ENCODE data around the gene PEX11A.

The PEX11A gene

GRCh38 chr15:89641053-89641452 lies 49.5 kb downstream of the PEX11A start:
- TF ChIP-seq CTCF (IDR thresholded peaks at IDR 0.05; ENCODE audit: low read length) (no peak), EZH2 (IDR thresholded peaks at IDR 0.05; ENCODE audit: borderline replicate concordance, low read length) (no peak)
- H3K4me3 ChIP-seq (ENCODE audit: low read depth, low read length, poor library complexity, severe bottlenecking): no peak overlapping the region
- H4K20me1 ChIP-seq (ENCODE audit: insufficient read depth, low read length): no peaks in the 10 kb centered on the region
- H3F3A ChIP-seq (ENCODE audit: insufficient read depth, low read length): no peaks in the 10 kb centered on the region
- H3K36me3 ChIP-seq (ENCODE audit: insufficient read depth, low read length): no peaks in the 10 kb centered on the region
- no peak overlapping the region for H3K4me2 ChIP-seq (ENCODE audit: low read length)
- H2AFZ ChIP-seq (ENCODE audit: low read length): no peak overlapping the region
- H3K79me2 ChIP-seq (ENCODE audit: insufficient read depth, low read length): no peaks in the 10 kb centered on the region
- no peaks in the 10 kb centered on the region for H3K9me3 ChIP-seq (ENCODE audit: low read length)
- H3K27me3 ChIP-seq (ENCODE audit: insufficient read depth, low read length): no peaks in the 10 kb centered on the region
- H3K27ac ChIP-seq (ENCODE audit: low read depth, low read length, poor library complexity, severe bottlenecking): no peak overlapping the region
- no peaks in the 10 kb centered on the region for H3K9me2 ChIP-seq (ENCODE audit: low read depth, low read length)
- H3K9ac ChIP-seq (ENCODE audit: low read length): no peak overlapping the region
- no peaks in the 10 kb centered on the region for H3K4me1 ChIP-seq (ENCODE audit: insufficient read depth, low read length, severe bottlenecking)

GRCh38 chr15:89640245-89640644 lies 50.3 kb downstream of the PEX11A start:
- Histone ChIP-seq H3K27me3 (ENCODE audit: insufficient read depth, low read length) (no peaks in the 10 kb centered on the region), H3K36me3 (ENCODE audit: insufficient read depth, low read length) (no peaks in the 10 kb centered on the region), H3K4me2 (ENCODE audit: low read length) (no peak overlapping the region), H3F3A (ENCODE audit: insufficient read depth, low read length) (no peaks in the 10 kb centered on the region), H3K9ac (ENCODE audit: low read length) (no peak overlapping the region), H4K20me1 (ENCODE audit: insufficient read depth, low read length) (no peaks in the 10 kb centered on the region), H3K79me2 (ENCODE audit: insufficient read depth, low read length) (no peaks in the 10 kb centered on the region), H2AFZ (ENCODE audit: low read length) (no peak overlapping the region), H3K27ac (ENCODE audit: low read depth, low read length, poor library complexity, severe bottlenecking) (no peak overlapping the region), H3K4me3 (ENCODE audit: low read depth, low read length, poor library complexity, severe bottlenecking) (no peak overlapping the region), H3K9me3 (ENCODE audit: low read length) (no peaks in the 10 kb centered on the region), H3K4me1 (ENCODE audit: insufficient read depth, low read length, severe bottlenecking) (no peaks in the 10 kb centered on the region), H3K9me2 (ENCODE audit: low read depth, low read length) (no peaks in the 10 kb centered on the region)
- TF ChIP-seq EZH2 (IDR thresholded peaks at IDR 0.05; ENCODE audit: borderline replicate concordance, low read length) (no peak), CTCF (IDR thresholded peaks at IDR 0.05; ENCODE audit: low read length) (no peak)

GRCh38 chr15:89633585-89633984 lies 57.0 kb downstream of the PEX11A start:
- TF ChIP-seq CTCF (IDR thresholded peaks at IDR 0.05; ENCODE audit: low read length) (no peak), EZH2 (IDR thresholded peaks at IDR 0.05; ENCODE audit: borderline replicate concordance, low read length) (no peak)
- no peaks in the 10 kb centered on the region for H4K20me1 ChIP-seq (ENCODE audit: insufficient read depth, low read length)

More at GRCh38 chr15:89633585-89633984, 57.0 kb downstream of the PEX11A start:
- H3K4me3 ChIP-seq (ENCODE audit: low read depth, low read length, poor library complexity, severe bottlenecking): no peak overlapping the region
- no peaks in the 10 kb centered on the region for H3K9me2 ChIP-seq (ENCODE audit: low read depth, low read length)
- H3K4me1 ChIP-seq (ENCODE audit: insufficient read depth, low read length, severe bottlenecking): no peaks in the 10 kb centered on the region
- H3K4me2 ChIP-seq (ENCODE audit: low read length): no peak overlapping the region
- H3F3A ChIP-seq (ENCODE audit: insufficient read depth, low read length): no peaks in the 10 kb centered on the region
- H3K36me3 ChIP-seq (ENCODE audit: insufficient read depth, low read length): peaks cover 29% of the 10 kb centered on the region
- H3K9me3 ChIP-seq (ENCODE audit: low read length): 0 out of 2 replicates have a peak, but pooled peaks cover 6% of the 10 kb centered on the region
- H3K79me2 ChIP-seq (ENCODE audit: insufficient read depth, low read length): no peaks in the 10 kb centered on the region
- H3K27me3 ChIP-seq (ENCODE audit: insufficient read depth, low read length): no peaks in the 10 kb centered on the region
- H2AFZ ChIP-seq (ENCODE audit: low read length): no peak overlapping the region
- no peak overlapping the region for H3K27ac ChIP-seq (ENCODE audit: low read depth, low read length, poor library complexity, severe bottlenecking)
- no peak overlapping the region for H3K9ac ChIP-seq (ENCODE audit: low read length)

Measured in OCI-LY1 (cell line).